LNCaP clone FGC (cell line): ENCODE results near the gene TMEM266.

Experiments used
- DNase-seq: peaks from one replicate; pipeline ENCODE4 v3.0.0-alpha.2; 2011; ENCODE audit warnings: low read depth
- H3K4me3 ChIP-seq: 2 replicates; pipeline ENCODE4 v1.5.1; 2011; ENCODE audit warnings: mild to moderate bottlenecking, low read depth, low read length, control low read depth
- CTCF ChIP-seq: IDR thresholded peaks from 2 replicates; pipeline ENCODE4 v1.5.1; 2012; ENCODE audit warnings: mild to moderate bottlenecking; ENCODE audit not compliant: control insufficient read depth, insufficient read depth; ENCODE audit errors: extremely low read depth

Gene TMEM266

GRCh38 chr15:76163457-76164295 is 103.9 kb downstream of the TMEM266 start:
- no peak for TF ChIP-seq CTCF
- no peak overlapping the region for H3K4me3 ChIP-seq
- no peak for DNase-seq

- TF ChIP-seq CTCF = no peak
- DNase-seq = no peak
- H3K4me3 ChIP-seq = no peak overlapping the region
Measured at GRCh38 chr15:76164602-76165001, 104.8 kb downstream of the TMEM266 start.

- no peak overlapping the region for H3K4me3 ChIP-seq
- no peak for TF ChIP-seq CTCF
- DNase-seq = no peak
Measured at GRCh38 chr15:76165951-76166350, 106.2 kb downstream of the TMEM266 start.

- no peak overlapping the region for H3K4me3 ChIP-seq
- TF ChIP-seq CTCF = no peak
- no peak for DNase-seq
Measured at GRCh38 chr15:76168237-76168984, 108.6 kb downstream of the TMEM266 start.

GRCh38 chr15:76169018-76169417 is 109.2 kb downstream of the TMEM266 start:
- TF ChIP-seq CTCF = no peak
- H3K4me3 ChIP-seq = no peak overlapping the region
- no peak for DNase-seq

GRCh38 chr15:76169911-76170800 is 110.4 kb downstream of the TMEM266 start:
- no peak for DNase-seq
- no peak overlapping the region for H3K4me3 ChIP-seq
- TF ChIP-seq CTCF = no peak
